RWPE2 (cell line): ENCODE data around the gene NAA16.

ENCODE experiments used
- ATAC-seq: fragments of 200-7000 bp; cut with Tn5 transposase; 3 replicates; pipeline ENCODE4 v1.9.1; 2021; ENCODE audit warnings: low read depth
- DNase-seq: peaks from one replicate; pipeline ENCODE4 v3.0.0-alpha.2; 2020; ENCODE audit warnings: low spot score
- H3K27ac ChIP-seq: fragments of 450-650 bp; 2 replicates; pipeline ENCODE4 v1.5.1; 2017; ENCODE audit warnings: mild to moderate bottlenecking; ENCODE audit not compliant: poor library complexity, severe bottlenecking
- H3K27me3 ChIP-seq: fragments of 250-450 bp; sonication (Bioruptor Pico); 2 replicates; pipeline ENCODE4 v1.5.1; 2021; ENCODE audit warnings: mild to moderate bottlenecking, moderate library complexity; ENCODE audit not compliant: insufficient read depth, poor library complexity, severe bottlenecking
- H3K36me3 ChIP-seq: fragments of 250-450 bp; sonication (Bioruptor Pico); 2 replicates; pipeline ENCODE4 v1.5.1; 2020; ENCODE audit warnings: low read depth, mild to moderate bottlenecking, moderate library complexity
- H3K4me1 ChIP-seq: fragments of 250-450 bp; sonication (Bioruptor Pico); 2 replicates; pipeline ENCODE4 v1.5.1; 2021; ENCODE audit warnings: mild to moderate bottlenecking, moderate library complexity; ENCODE audit not compliant: insufficient read depth, poor library complexity, severe bottlenecking
- H3K4me3 ChIP-seq: fragments of 250-450 bp; sonication (Bioruptor Pico); 2 replicates; pipeline ENCODE4 v1.5.1; 2021; ENCODE audit warnings: mild to moderate bottlenecking, moderate library complexity; ENCODE audit not compliant: severe bottlenecking
- H3K9me3 ChIP-seq: fragments of 250-450 bp; sonication (Bioruptor Pico); 2 replicates; pipeline ENCODE4 v1.5.1; 2021; ENCODE audit warnings: mild to moderate bottlenecking, moderate library complexity; ENCODE audit not compliant: severe bottlenecking
- TF ChIP-seq, protein P1 (sequence below): fragments of 450-650 bp; IDR thresholded peaks from one replicate; pipeline ENCODE4 v1.5.1; 2017; ENCODE audit warnings: mild to moderate bottlenecking, moderate library complexity; ENCODE audit not compliant: poor library complexity, severe bottlenecking

Gene NAA16

DNA sequence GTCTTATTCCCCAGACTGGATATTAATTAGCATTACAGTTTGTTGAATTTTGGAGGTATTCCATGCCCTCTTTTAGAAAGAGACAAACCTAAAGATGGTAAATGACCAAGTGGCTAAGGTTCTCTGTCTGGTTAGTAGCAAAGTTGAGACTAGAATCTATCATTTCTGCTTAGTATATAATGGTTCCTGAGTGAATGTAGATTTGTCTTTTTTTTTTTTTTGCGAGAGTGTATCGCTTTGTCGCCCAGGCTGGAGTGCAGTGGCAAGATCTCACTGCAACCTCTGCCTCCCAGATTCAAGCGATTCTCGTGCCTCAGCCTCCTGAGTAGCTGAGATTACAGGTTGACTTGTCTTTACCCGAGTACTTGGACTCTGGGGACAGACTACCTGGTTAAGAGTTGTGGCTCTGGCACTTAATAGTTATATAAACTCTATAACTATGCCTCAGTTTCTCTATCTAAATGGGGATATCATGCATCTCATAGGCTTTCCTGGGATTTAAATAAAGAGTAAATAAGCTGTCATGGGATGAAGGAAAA is 2.7 kb downstream of the NAA16 start:
- Histone ChIP-seq H3K27me3 (no peaks in the 10 kb centered on the region), H3K27ac (no peak overlapping the region), H3K4me3 (peak overlapping the region; percentile 93), H3K9me3 (no peaks in the 10 kb centered on the region), H3K36me3 (peaks cover 19% of the 10 kb centered on the region), H3K4me1 (peaks cover 21% of the 10 kb centered on the region)
- no peak for DNase-seq
- ATAC-seq, result no peak
- TF ChIP-seq, protein P1, sequence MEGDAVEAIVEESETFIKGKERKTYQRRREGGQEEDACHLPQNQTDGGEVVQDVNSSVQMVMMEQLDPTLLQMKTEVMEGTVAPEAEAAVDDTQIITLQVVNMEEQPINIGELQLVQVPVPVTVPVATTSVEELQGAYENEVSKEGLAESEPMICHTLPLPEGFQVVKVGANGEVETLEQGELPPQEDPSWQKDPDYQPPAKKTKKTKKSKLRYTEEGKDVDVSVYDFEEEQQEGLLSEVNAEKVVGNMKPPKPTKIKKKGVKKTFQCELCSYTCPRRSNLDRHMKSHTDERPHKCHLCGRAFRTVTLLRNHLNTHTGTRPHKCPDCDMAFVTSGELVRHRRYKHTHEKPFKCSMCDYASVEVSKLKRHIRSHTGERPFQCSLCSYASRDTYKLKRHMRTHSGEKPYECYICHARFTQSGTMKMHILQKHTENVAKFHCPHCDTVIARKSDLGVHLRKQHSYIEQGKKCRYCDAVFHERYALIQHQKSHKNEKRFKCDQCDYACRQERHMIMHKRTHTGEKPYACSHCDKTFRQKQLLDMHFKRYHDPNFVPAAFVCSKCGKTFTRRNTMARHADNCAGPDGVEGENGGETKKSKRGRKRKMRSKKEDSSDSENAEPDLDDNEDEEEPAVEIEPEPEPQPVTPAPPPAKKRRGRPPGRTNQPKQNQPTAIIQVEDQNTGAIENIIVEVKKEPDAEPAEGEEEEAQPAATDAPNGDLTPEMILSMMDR, result no peak

DNA sequence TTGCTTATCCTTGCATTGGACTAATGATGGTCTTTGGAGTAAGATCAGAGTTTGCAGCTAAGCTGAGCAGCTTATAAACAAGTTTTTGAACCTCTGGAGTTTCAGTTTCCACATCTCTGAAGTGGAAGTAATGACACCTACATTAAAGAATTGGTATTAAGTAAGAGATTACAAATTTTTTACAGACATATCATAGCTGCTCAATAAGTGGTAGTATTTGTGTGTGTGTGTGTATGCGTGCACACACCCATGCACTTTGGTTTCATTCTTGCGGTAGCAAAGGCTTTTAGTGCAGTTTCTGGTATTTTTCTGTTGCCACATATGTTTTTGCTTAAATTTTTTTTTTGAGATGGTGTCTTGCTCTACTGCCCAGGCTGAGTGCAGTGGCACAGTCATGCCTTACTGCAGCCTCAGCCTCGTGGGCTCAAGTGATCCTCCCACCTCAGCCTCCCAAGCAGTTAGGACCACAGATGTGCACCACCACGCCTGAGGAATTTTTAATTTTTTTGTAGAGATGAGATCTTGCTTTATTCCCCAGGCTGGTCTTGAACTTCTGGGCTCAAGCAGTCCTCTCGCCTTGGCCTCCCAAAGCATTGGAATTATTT is 4.5 kb downstream of the NAA16 start:
- DNase-seq (no peak), ATAC-seq (no peak)
- no peaks in the 10 kb centered on the region for H3K27me3 ChIP-seq
- H3K36me3 ChIP-seq, result peaks cover 33% of the 10 kb centered on the region
- H3K4me1 ChIP-seq, result peaks cover 23% of the 10 kb centered on the region
- H3K27ac ChIP-seq, result no peak overlapping the region
- H3K9me3 ChIP-seq, result no peaks in the 10 kb centered on the region
- no peak overlapping the region for H3K4me3 ChIP-seq
- TF ChIP-seq, protein P1, result no peak

DNA sequence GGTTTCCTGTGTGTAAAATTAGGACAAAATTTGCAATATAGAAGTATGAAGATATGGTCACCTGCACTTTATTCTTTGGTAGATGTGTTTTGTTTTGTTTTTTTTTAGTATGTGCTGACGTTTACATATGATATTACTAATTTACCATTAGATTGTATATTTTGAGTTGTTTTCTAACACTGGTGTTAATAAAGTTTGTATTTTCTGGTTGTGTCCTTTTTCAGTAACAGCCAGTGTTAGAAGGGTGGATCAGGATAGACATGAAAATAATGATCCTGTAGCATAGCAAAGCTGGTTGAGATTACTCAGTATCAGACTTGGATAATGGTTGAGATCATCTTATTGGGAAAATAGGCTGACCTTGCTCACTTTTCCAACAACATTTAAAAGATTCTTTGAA is 6.2 kb downstream of the NAA16 start:
- H3K36me3 ChIP-seq, result peaks cover 46% of the 10 kb centered on the region

DNA sequence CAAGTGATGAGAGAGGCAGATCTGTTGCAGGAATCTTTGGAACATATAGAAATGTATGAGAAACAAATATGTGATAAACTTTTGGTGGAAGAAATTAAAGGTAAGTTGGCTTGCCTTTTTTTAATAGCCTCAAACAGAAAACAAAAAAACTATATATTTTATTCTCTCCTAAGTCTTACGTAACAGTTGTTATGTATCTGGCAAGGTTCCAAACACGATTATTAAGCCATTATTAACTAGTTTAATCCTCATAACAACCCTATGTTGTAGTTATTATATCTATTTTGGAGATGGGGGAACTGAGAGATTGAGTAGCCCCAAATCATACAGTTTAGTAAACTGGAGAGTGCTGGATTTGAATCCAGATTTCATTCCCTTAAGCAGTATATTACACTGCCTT is 14.7 kb downstream of the NAA16 start:
- no peak overlapping the region for H3K4me3 ChIP-seq
- DNase-seq (no peak), ATAC-seq (no peak)
- H3K27me3 ChIP-seq, result no peaks in the 10 kb centered on the region
- H3K27ac ChIP-seq, result no peak overlapping the region
- no peaks in the 10 kb centered on the region for H3K4me1 ChIP-seq
- H3K36me3 ChIP-seq, result peaks cover 70% of the 10 kb centered on the region
- TF ChIP-seq, protein P1, result no peak
- H3K9me3 ChIP-seq, result no peaks in the 10 kb centered on the region

More for the DNA sequence above, 6.2 kb downstream of the NAA16 start:
- ATAC-seq, result no peak
- no peaks in the 10 kb centered on the region for H3K9me3 ChIP-seq
- TF ChIP-seq, protein P1, result no peak
- DNase-seq, result no peak
- H3K27ac ChIP-seq, result no peak overlapping the region
- peaks cover 23% of the 10 kb centered on the region for H3K4me1 ChIP-seq
- H3K4me3 ChIP-seq, result no peak overlapping the region
- H3K27me3 ChIP-seq, result no peaks in the 10 kb centered on the region

DNA sequence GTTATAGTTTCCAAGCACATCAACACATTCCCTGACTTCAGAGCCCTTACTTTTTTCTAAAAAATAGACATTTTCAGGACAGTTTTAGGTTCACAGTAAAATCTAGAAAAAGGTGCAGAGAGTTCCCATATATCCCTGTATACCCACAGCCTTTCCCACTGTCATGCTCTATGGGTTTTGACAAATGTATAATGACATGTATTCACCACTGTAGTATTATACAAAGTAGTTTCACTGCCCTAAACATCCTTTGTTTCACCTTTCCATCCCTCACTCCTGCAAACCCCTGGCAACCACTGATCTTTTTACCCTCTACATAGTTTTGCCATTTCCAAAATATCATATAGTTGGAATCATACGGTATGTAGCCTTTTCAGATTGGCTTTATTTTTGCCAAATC is 15.6 kb downstream of the NAA16 start:
- H3K36me3 ChIP-seq, result peaks cover 73% of the 10 kb centered on the region
- DNase-seq (no peak), ATAC-seq (no peak)
- TF ChIP-seq, protein P1, result no peak
- no peaks in the 10 kb centered on the region for H3K27me3 ChIP-seq
- H3K27ac ChIP-seq, result no peak overlapping the region
- no peaks in the 10 kb centered on the region for H3K9me3 ChIP-seq
- no peaks in the 10 kb centered on the region for H3K4me1 ChIP-seq
- H3K4me3 ChIP-seq, result no peak overlapping the region
